H1 (cell line): ENCODE measurements around the gene GHRH.

Experiments
- BACH1 ChIP-seq: IDR thresholded peaks from 2 replicates; pipeline ENCODE4 v1.6.1; 2012; ENCODE audit warnings: low read length, improper control_type of control experiment
- CBX8 ChIP-seq: fragments of 300-800, 300-1000 bp; sonication (generic); IDR thresholded peaks from 2 replicates; pipeline ENCODE4 v1.7.1; 2016; ENCODE audit warnings: low read depth, low read length, borderline replicate concordance
- EGR1 ChIP-seq: IDR thresholded peaks from 2 replicates; pipeline ENCODE4 v1.6.1; 2011; ENCODE audit warnings: low read depth, low read length, borderline replicate concordance
- EZH2 ChIP-seq: fragments of 200-600 bp; sonication (generic); IDR thresholded peaks from 2 replicates; pipeline ENCODE4 v1.7.1; 2012; ENCODE audit warnings: low read depth, mild to moderate bottlenecking, moderate library complexity, low read length, inconsistent platforms; ENCODE audit not compliant: severe bottlenecking
- JUND ChIP-seq: IDR thresholded peaks from 2 replicates; pipeline ENCODE4 v1.6.1; 2011; ENCODE audit warnings: mild to moderate bottlenecking, improper control_type of control experiment, low read length
- POLR2A ChIP-seq, 2 experiments: IDR thresholded peaks; 1 replicate in 1 of 2; 2 replicates in 1 of 2; pipeline ENCODE4 v1.6.1; 2011; ENCODE audit warnings: low read depth in 2 of 2, low read length in 2 of 2, mild to moderate bottlenecking in 2 of 2; ENCODE audit errors: control extremely low read depth in 1 of 2
- POLR2AphosphoS5 ChIP-seq: IDR thresholded peaks from 2 replicates; pipeline ENCODE4 v1.6.1; 2011; ENCODE audit warnings: low read depth, low read length
- TAF1 ChIP-seq: IDR thresholded peaks from 2 replicates; pipeline ENCODE4 v1.6.1; 2011; ENCODE audit warnings: mild to moderate bottlenecking, low read depth, low read length
- TCF12 ChIP-seq: IDR thresholded peaks from 2 replicates; pipeline ENCODE4 v1.6.1; 2011; ENCODE audit warnings: low read depth, mild to moderate bottlenecking, low read length
- TEAD4 ChIP-seq: IDR thresholded peaks from 2 replicates; pipeline ENCODE4 v1.6.1; 2012; ENCODE audit warnings: low read depth, low read length, inconsistent platforms, mixed read lengths
- TF ChIP-seq, protein P1 (sequence below), 3 experiments: IDR thresholded peaks; 1 replicate in 2 of 3; 2 replicates in 1 of 3; pipeline versions ENCODE4 v1.5.1 to v1.6.1; 2011; ENCODE audit warnings: low read length in 3 of 3, mild to moderate bottlenecking in 3 of 3, inconsistent platforms in 2 of 3, low read depth in 1 of 3, moderate library complexity in 1 of 3; ENCODE audit not compliant: insufficient read depth in 1 of 3; ENCODE audit errors: control extremely low read depth in 1 of 3
- TF ChIP-seq, protein P2 (sequence below): IDR thresholded peaks from 2 replicates; pipeline ENCODE4 v1.6.1; 2011; ENCODE audit warnings: low read depth, mild to moderate bottlenecking, low read length; ENCODE audit not compliant: insufficient read depth
- TF ChIP-seq, protein P3 (sequence below): IDR thresholded peaks from 2 replicates; pipeline ENCODE4 v1.6.1; 2012; ENCODE audit warnings: inconsistent platforms

DNA sequence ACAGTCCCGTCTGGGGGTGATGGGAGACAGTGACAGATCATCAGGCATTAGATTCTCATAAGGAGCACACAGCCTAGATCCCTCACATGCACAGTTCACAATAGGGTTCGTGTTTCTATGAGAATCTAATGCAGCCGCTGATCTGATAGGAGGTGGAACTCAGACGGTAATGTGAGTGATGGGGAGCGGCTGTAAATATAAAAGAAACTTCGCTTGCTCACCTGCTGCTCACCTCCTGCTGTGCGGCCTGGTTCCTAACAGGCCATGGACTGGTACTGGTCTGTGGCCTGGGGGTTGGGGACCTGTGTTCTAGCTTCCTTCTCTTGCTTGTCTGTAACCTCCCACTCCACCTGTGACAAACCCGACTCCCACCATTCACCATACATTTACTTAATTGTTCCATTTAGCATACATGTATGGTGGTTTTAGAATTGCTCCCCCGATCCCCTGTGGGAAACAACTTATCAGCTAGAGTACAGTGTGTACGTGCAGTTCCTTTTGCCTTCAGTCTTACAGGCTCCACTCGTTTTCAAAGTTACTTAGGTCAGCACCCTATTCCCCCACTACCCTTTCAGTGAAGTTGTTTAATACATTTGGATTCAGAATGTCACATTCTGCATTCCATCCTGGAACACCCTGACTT is 31.8 kb upstream of the GHRH start:
- TF ChIP-seq TAF1 = no peak
- no peak for TF ChIP-seq CBX8
- no peak for TF ChIP-seq POLR2AphosphoS5
- TF ChIP-seq, protein P1, sequence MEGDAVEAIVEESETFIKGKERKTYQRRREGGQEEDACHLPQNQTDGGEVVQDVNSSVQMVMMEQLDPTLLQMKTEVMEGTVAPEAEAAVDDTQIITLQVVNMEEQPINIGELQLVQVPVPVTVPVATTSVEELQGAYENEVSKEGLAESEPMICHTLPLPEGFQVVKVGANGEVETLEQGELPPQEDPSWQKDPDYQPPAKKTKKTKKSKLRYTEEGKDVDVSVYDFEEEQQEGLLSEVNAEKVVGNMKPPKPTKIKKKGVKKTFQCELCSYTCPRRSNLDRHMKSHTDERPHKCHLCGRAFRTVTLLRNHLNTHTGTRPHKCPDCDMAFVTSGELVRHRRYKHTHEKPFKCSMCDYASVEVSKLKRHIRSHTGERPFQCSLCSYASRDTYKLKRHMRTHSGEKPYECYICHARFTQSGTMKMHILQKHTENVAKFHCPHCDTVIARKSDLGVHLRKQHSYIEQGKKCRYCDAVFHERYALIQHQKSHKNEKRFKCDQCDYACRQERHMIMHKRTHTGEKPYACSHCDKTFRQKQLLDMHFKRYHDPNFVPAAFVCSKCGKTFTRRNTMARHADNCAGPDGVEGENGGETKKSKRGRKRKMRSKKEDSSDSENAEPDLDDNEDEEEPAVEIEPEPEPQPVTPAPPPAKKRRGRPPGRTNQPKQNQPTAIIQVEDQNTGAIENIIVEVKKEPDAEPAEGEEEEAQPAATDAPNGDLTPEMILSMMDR (IDR thresholded peaks at IDR 0.05; ENCODE audit: control extremely low read depth in 1 of 3, insufficient read depth in 1 of 3, low read depth in 1 of 3, low read length in 3 of 3) = no peak
- TF ChIP-seq EGR1 = no peak
- TF ChIP-seq TCF12 = no peak
- no peak for TF ChIP-seq TEAD4
- TF ChIP-seq, protein P2, sequence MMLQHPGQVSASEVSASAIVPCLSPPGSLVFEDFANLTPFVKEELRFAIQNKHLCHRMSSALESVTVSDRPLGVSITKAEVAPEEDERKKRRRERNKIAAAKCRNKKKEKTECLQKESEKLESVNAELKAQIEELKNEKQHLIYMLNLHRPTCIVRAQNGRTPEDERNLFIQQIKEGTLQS = no peak
- no peak for TF ChIP-seq POLR2A (IDR thresholded peaks at IDR 0.05; ENCODE audit: control extremely low read depth in 1 of 2, low read depth in 2 of 2, low read length in 2 of 2)
- no peak for TF ChIP-seq EZH2
- no peak for TF ChIP-seq BACH1
- TF ChIP-seq JUND = no peak
- TF ChIP-seq, protein P3, sequence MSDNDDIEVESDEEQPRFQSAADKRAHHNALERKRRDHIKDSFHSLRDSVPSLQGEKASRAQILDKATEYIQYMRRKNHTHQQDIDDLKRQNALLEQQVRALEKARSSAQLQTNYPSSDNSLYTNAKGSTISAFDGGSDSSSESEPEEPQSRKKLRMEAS = no peak
